DND-41 (cell line): ENCODE results near the gene VSTM5.
A peak's percentile ranks its signal among the peaks of the same experiment; 100 is the strongest.

Experiments
- ATAC-seq: fragments of 200-7000 bp; cut with Tn5 transposase; 3 replicates; pipeline ENCODE4 v1.9.1; 2021; ENCODE audit warnings: low read depth; ENCODE audit not compliant: insufficient read depth
- DNase-seq: peaks from one replicate; pipeline ENCODE4 v3.0.0-alpha.2; 2020
- H2AFZ ChIP-seq: 2 replicates; pipeline ENCODE4 v1.6.0; 2012; ENCODE audit warnings: low read depth, low read length
- H3K27ac ChIP-seq: 2 replicates; pipeline ENCODE4 v1.5.1; 2012; ENCODE audit warnings: low read length, inconsistent platforms
- H3K27me3 ChIP-seq: fragments of 200-600 bp; sonication (generic); 2 replicates; pipeline ENCODE4 v1.6.0; 2012; ENCODE audit warnings: low read length, mild to moderate bottlenecking, inconsistent platforms; ENCODE audit not compliant: insufficient read depth, poor library complexity
- H3K36me3 ChIP-seq: 2 replicates; pipeline ENCODE4 v1.5.1; 2012; ENCODE audit warnings: low read length, inconsistent platforms; ENCODE audit not compliant: insufficient read depth
- H3K4me1 ChIP-seq: 2 replicates; pipeline ENCODE4 v1.5.1; 2012; ENCODE audit warnings: mild to moderate bottlenecking, low read length; ENCODE audit not compliant: insufficient read depth
- H3K4me2 ChIP-seq: 2 replicates; pipeline ENCODE4 v1.6.0; 2012; ENCODE audit warnings: mild to moderate bottlenecking, moderate library complexity, low read length, inconsistent platforms; ENCODE audit not compliant: insufficient read depth
- H3K4me3 ChIP-seq, 2 experiments: fragments of 200-600 bp in 1 of 2; shearing (Covaris generic) in 1 of 2; 2 replicates each; pipeline ENCODE4 v1.5.1; 2012 to 2016; ENCODE audit warnings: inconsistent platforms in 2 of 2, low read length in 2 of 2, mild to moderate bottlenecking in 2 of 2, low read depth in 1 of 2, moderate library complexity in 1 of 2
- H3K79me2 ChIP-seq: 2 replicates; pipeline ENCODE4 v1.6.0; 2012; ENCODE audit warnings: low read length, inconsistent platforms; ENCODE audit not compliant: insufficient read depth
- H3K9ac ChIP-seq: 2 replicates; pipeline ENCODE4 v1.6.0; 2012; ENCODE audit warnings: low read depth, mild to moderate bottlenecking, inconsistent platforms, low read length, moderate library complexity
- H3K9me3 ChIP-seq: 2 replicates; pipeline ENCODE4 v1.5.1; 2012; ENCODE audit warnings: low read length, moderate library complexity, mild to moderate bottlenecking, inconsistent platforms; ENCODE audit not compliant: insufficient read depth, severe bottlenecking
- H4K20me1 ChIP-seq: 2 replicates; pipeline ENCODE4 v1.6.0; 2012; ENCODE audit warnings: low read length; ENCODE audit not compliant: insufficient read depth
- EZH2 ChIP-seq: IDR thresholded peaks from 3 replicates; pipeline ENCODE4 v1.6.1; 2012; ENCODE audit warnings: borderline replicate concordance, low read depth, mild to moderate bottlenecking, moderate library complexity, low read length, inconsistent platforms; ENCODE audit not compliant: severe bottlenecking
- TF ChIP-seq, protein P1 (sequence below): IDR thresholded peaks from 2 replicates; pipeline ENCODE4 v1.5.1; 2012; ENCODE audit warnings: borderline replicate concordance, low read length, moderate library complexity, mild to moderate bottlenecking; ENCODE audit not compliant: poor library complexity, severe bottlenecking; ENCODE audit errors: extremely low read depth

The VSTM5 gene

DNA sequence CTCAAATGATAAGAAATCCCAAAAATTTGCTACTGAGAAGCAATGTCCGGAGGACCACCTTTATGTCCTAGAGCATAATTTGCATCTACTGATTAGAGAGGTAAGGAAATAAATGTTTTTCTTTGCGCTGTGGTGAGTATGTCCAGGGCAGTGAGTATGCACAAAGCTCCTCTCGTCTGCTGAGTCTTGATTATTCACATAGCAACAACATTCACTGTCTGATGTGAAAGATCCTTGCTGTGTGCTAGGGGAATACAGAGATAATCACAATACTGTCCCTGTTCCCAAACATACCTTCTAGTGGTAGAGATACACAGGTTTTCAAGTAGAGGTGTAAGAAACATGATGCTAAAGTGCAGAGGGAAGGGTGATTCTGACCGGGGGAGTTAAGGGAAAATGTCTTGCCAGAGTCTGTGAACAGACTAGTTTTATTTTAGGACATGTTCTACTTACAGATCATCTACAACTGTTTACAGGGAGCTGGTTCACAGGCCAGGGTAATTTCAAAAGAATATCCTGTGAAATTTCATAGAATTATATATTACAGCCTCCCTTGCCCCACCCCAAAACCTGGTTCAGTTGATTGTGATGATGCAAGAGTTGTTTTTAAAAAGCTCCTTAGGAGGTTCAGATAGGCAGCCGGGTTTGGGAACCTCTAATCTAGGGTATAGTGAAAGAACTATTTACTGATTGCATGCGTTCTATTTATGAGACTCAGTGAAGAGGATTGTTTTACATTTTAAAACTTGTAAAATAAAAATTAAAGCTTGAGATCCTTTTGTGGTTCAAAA lies 53.8 kb downstream of the VSTM5 start:
- Histone ChIP-seq H3K27ac (no peak overlapping the region), H3K27me3 (no peaks in the 10 kb centered on the region), H3K36me3 (peaks cover 98% of the 10 kb centered on the region), H3K79me2 (peaks cover 35% of the 10 kb centered on the region), H3K4me1 (no peaks in the 10 kb centered on the region), H4K20me1 (no peaks in the 10 kb centered on the region; the same call in 1 of the 2 replicates), H3K9me3 (no peaks in the 10 kb centered on the region), H3K4me3 (no peak overlapping the region), H2AFZ (no peak overlapping the region), H3K9ac (no peak overlapping the region), H3K4me2 (no peak overlapping the region)
- TF ChIP-seq, protein P1, sequence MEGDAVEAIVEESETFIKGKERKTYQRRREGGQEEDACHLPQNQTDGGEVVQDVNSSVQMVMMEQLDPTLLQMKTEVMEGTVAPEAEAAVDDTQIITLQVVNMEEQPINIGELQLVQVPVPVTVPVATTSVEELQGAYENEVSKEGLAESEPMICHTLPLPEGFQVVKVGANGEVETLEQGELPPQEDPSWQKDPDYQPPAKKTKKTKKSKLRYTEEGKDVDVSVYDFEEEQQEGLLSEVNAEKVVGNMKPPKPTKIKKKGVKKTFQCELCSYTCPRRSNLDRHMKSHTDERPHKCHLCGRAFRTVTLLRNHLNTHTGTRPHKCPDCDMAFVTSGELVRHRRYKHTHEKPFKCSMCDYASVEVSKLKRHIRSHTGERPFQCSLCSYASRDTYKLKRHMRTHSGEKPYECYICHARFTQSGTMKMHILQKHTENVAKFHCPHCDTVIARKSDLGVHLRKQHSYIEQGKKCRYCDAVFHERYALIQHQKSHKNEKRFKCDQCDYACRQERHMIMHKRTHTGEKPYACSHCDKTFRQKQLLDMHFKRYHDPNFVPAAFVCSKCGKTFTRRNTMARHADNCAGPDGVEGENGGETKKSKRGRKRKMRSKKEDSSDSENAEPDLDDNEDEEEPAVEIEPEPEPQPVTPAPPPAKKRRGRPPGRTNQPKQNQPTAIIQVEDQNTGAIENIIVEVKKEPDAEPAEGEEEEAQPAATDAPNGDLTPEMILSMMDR, result no peak
- no peak for TF ChIP-seq EZH2
- ATAC-seq (no peak), DNase-seq (no peak)

GRCh38 chr11:93791493-93791892 lies 58.9 kb downstream of the VSTM5 start:
- H3K79me2 ChIP-seq, result peaks cover 64% of the 10 kb centered on the region

DNA sequence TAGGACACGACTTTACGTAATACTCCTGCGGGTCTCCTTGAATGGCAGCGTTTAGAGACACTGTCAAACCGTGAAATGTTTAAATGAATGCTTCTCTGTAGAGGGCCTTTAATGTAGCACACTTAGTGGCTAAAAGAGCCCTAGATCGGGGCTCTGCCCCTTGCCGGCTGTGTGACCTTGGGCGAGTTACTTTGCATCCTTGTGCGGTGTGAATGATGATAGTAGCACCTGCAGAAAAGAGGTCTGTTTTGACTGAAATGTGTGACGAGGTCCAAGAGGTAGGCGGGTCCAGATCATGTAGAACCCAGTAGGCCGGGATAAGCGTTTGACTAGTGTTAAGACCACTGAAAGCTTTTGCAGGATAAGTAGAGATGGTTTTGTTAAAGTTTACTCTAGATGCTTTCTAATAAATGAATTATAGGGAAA lies 65.5 kb downstream of the VSTM5 start:
- TF ChIP-seq, protein P1, result no peak
- no peak for TF ChIP-seq EZH2
- peak overlapping the region; percentile 94 for H2AFZ ChIP-seq

More at GRCh38 chr11:93791493-93791892, 58.9 kb downstream of the VSTM5 start:
- ATAC-seq (no peak), DNase-seq (no peak)
- H3K4me3 ChIP-seq, result no peak overlapping the region
- H3K9me3 ChIP-seq, result no peaks in the 10 kb centered on the region
- H3K9ac ChIP-seq, result no peak overlapping the region
- H3K27ac ChIP-seq, result no peak overlapping the region
- no peaks in the 10 kb centered on the region for H3K27me3 ChIP-seq
- no peak for TF ChIP-seq EZH2
- TF ChIP-seq, protein P1, result no peak
- H3K36me3 ChIP-seq, result peaks cover 95% of the 10 kb centered on the region
- peaks cover 34% of the 10 kb centered on the region for H4K20me1 ChIP-seq
- no peak overlapping the region for H2AFZ ChIP-seq
- peaks cover 8% of the 10 kb centered on the region for H3K4me1 ChIP-seq
- H3K4me2 ChIP-seq, result no peak overlapping the region

More for the DNA sequence above, 65.5 kb downstream of the VSTM5 start:
- Histone ChIP-seq H3K9ac (peak overlapping the region; percentile 95), H3K9me3 (no peaks in the 10 kb centered on the region), H3K27me3 (no peaks in the 10 kb centered on the region), H3K4me3 (peak overlapping the region; percentile 80 to 92), H3K4me2 (peak overlapping the region; percentile 91), H3K4me1 (peaks cover 31% of the 10 kb centered on the region), H3K79me2 (peaks cover 66% of the 10 kb centered on the region), H4K20me1 (peaks cover 40% of the 10 kb centered on the region), H3K36me3 (peaks cover 51% of the 10 kb centered on the region), H3K27ac (peak overlapping the region; percentile 94)
- peak; percentile 9; the same call in 2 of the 3 replicates for ATAC-seq
- no peak for DNase-seq
